ENCODE data around the gene PPP2R2C.

Gene PPP2R2C

DNA sequence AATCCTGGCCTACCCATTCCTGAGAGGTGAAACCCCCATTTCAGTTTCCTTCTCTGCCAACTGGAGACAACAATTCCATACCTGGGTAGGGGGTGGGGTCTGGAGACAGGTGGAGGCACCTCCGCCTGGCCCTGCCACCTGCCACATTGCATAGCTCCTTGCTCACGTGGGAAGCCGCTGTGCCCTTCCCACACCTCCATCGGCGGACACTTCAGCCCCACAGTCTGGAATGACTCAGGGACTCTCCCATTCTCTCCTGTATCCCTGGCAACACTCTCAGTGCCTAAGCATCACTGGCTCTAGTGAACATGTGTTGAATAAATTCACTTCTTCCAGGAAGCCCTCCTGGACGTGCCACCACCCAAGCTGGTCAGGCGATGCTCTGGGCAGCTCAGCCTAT is 21.7 kb downstream of the PPP2R2C start:
- DNase-seq, result no peak
- no peaks in the 10 kb centered on the region for H3K9me3 ChIP-seq
- peaks cover 2% of the 10 kb centered on the region for H3K4me1 ChIP-seq
- no peak overlapping the region for H3K4me3 ChIP-seq (ENCODE audit: low read depth, low read length)
- TF ChIP-seq, protein P1, sequence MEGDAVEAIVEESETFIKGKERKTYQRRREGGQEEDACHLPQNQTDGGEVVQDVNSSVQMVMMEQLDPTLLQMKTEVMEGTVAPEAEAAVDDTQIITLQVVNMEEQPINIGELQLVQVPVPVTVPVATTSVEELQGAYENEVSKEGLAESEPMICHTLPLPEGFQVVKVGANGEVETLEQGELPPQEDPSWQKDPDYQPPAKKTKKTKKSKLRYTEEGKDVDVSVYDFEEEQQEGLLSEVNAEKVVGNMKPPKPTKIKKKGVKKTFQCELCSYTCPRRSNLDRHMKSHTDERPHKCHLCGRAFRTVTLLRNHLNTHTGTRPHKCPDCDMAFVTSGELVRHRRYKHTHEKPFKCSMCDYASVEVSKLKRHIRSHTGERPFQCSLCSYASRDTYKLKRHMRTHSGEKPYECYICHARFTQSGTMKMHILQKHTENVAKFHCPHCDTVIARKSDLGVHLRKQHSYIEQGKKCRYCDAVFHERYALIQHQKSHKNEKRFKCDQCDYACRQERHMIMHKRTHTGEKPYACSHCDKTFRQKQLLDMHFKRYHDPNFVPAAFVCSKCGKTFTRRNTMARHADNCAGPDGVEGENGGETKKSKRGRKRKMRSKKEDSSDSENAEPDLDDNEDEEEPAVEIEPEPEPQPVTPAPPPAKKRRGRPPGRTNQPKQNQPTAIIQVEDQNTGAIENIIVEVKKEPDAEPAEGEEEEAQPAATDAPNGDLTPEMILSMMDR (IDR thresholded peaks at IDR 0.05; ENCODE audit: low read depth, low read length), result no peak
- no peaks in the 10 kb centered on the region for H3K36me3 ChIP-seq
- no peaks in the 10 kb centered on the region for H3K27me3 ChIP-seq

DNA sequence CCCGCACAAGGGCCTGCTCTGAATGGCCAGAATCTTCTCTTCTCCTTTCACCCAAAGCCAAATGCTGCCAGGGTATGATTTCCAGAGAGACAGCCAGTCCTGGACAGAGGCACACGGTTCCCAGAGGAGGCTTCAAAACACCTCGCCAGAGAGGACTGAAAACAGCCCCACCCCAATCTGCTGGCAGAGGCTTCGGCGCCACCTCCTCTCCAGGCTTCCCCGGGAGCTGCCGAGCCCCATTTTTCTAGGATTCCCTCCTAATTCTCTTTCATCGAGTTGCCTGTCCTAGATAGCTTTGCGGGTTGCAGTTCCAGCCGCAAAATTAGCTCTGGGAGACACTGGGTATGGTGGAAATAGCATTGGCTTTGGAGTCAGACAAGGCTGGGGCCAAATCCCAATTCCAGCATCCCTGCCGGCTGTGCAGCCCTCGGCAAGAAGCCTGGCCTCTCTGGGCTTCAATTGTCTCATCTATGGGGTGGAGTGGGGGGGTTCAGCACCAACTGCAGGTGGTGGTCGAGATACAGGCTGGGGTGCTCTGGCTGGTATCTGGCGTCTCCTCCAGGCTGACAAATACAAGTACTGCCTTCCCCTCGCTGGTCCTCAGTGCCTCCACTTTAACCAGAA is 22.6 kb downstream of the PPP2R2C start:
- H3K9me3 ChIP-seq, result no peaks in the 10 kb centered on the region
- DNase-seq, result no peak
- H3K4me3 ChIP-seq (ENCODE audit: low read depth, low read length), result no peak overlapping the region
- TF ChIP-seq, protein P1 (IDR thresholded peaks at IDR 0.05; ENCODE audit: low read depth, low read length), result no peak
- no peaks in the 10 kb centered on the region for H3K36me3 ChIP-seq
- no peaks in the 10 kb centered on the region for H3K27me3 ChIP-seq
- peaks cover 2% of the 10 kb centered on the region for H3K4me1 ChIP-seq

DNA sequence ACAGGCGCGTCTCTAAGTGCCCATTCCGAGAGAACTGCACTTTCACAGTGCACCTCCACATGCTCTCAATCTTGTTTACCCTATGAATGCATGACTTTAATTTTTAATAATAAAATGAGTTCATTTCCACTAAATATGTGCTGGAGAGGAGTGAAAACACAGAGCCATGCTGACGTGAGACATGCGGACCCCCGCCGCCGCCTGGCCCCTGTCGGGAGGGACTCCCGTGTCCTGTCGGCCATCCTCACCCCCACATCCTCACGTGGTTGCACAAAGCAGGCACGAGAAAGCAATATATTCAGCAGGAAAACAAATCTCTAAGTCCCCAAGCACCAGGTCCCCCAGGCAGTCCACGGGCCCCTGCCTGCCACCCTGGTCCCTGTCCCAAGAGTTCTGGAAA is 23.1 kb downstream of the PPP2R2C start:
- DNase-seq, result no peak
- H3K27me3 ChIP-seq, result no peaks in the 10 kb centered on the region
- no peaks in the 10 kb centered on the region for H3K9me3 ChIP-seq
- H3K4me3 ChIP-seq (ENCODE audit: low read depth, low read length), result no peak overlapping the region
- H3K4me1 ChIP-seq, result peaks cover 2% of the 10 kb centered on the region
- TF ChIP-seq, protein P1 (IDR thresholded peaks at IDR 0.05; ENCODE audit: low read depth, low read length), result no peak
- no peaks in the 10 kb centered on the region for H3K36me3 ChIP-seq

DNA sequence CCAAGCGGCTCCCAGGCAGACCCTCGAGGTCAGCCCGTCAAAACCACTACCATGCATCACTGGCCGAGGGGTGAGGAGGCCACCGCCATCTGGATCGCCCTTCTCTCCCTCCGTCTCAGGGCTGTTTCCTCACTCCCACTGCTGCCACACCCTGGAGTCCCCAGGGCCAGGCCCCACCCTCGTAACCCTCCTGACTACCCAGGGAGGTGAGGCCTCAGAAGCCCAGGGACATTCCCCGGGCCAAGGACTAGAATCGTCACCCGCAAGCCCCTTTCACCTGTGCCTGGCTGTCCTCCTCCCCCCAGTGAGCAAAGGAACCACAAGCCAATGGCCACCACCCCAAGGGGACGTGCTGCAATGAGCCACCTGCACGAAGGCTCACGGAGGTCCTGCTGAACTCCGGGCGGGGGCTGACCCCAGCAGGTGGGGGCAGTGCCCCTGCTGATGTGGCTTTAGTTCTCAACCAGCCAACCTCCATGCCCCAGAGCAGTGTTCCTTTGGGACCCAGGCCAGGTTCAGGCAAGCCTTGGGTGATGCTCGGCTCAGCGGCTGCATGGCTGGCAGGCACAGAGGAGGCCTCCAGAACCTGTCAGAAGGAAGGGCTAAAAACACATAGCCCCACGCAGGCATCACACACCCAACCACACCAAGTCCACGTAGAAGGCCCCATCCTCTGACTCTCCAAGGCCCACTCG is 23.8 kb downstream of the PPP2R2C start:
- H3K9me3 ChIP-seq, result no peaks in the 10 kb centered on the region
- no peak overlapping the region for H3K4me3 ChIP-seq (ENCODE audit: low read depth, low read length)
- H3K27me3 ChIP-seq, result no peaks in the 10 kb centered on the region
- peaks cover 2% of the 10 kb centered on the region for H3K4me1 ChIP-seq
- no peaks in the 10 kb centered on the region for H3K36me3 ChIP-seq
- TF ChIP-seq, protein P1 (IDR thresholded peaks at IDR 0.05; ENCODE audit: low read depth, low read length), result no peak
- no peak for DNase-seq

DNA sequence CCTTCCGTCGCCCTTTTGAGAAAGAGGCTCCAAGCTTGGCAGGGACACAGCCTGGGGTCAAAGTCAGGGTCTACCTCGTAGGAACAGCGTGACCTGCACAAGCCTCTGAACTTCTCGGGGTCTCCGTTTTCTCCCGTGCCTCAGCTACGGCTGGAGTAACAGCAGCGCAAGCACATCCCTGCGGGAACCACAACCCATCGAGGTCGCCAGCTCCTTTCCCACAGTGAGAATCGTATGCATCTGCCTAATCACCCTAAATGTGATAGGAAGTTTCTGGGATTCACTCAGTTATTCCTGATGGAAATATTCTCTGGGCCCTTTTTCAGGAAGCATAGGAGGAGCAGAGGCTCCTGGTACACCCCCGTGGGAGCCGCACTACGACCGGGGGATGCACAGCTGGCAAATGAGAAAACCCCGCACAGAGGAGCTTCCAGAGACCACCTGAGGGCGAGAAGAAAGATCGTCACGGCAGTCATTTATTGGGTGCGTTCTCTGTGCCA is 24.7 kb downstream of the PPP2R2C start:
- no peak overlapping the region for H3K4me3 ChIP-seq (ENCODE audit: low read depth, low read length)
- no peaks in the 10 kb centered on the region for H3K9me3 ChIP-seq
- H3K4me1 ChIP-seq, result peaks cover 2% of the 10 kb centered on the region
- TF ChIP-seq, protein P1 (IDR thresholded peaks at IDR 0.05; ENCODE audit: low read depth, low read length), result no peak
- no peaks in the 10 kb centered on the region for H3K27me3 ChIP-seq
- DNase-seq, result no peak
- no peaks in the 10 kb centered on the region for H3K36me3 ChIP-seq
